RWPE1 (cell line): ENCODE results near the gene KRTAP10-10.
A peak's percentile ranks its signal among the peaks of the same experiment; 100 is the strongest.

Experiments used
- CTCF ChIA-PET: fragments of 350-600 bp; sonication (Branson Sonifier 250); formaldehyde crosslinking; extraction: SDS; loops from one replicate; lab custom pipeline; 2021; lab: Yijun Ruan, JAX
- POLR2A ChIA-PET: fragments of 400-600 bp; formaldehyde crosslinking; extraction: SDS; loops from one replicate; lab custom pipeline; 2020; ENCODE audit warnings: antibody characterized with exemption; ENCODE audit not compliant: low non-redundant PET; lab: Yijun Ruan, JAX
- DNase-seq: peaks from one replicate; pipeline ENCODE4 v3.0.0; 2012; ENCODE audit warnings: low spot score
- H3K27ac ChIP-seq: fragments of 450-650 bp; 2 replicates; pipeline ENCODE4 v1.5.1; 2017
- TF ChIP-seq, protein P1 (sequence below): fragments of 450-650 bp; conservative IDR thresholded peaks from 2 replicates; pipeline ENCODE4 v1.5.1; 2017; ENCODE audit warnings: low read depth, mild to moderate bottlenecking

KRTAP10-10 gene

DNA sequence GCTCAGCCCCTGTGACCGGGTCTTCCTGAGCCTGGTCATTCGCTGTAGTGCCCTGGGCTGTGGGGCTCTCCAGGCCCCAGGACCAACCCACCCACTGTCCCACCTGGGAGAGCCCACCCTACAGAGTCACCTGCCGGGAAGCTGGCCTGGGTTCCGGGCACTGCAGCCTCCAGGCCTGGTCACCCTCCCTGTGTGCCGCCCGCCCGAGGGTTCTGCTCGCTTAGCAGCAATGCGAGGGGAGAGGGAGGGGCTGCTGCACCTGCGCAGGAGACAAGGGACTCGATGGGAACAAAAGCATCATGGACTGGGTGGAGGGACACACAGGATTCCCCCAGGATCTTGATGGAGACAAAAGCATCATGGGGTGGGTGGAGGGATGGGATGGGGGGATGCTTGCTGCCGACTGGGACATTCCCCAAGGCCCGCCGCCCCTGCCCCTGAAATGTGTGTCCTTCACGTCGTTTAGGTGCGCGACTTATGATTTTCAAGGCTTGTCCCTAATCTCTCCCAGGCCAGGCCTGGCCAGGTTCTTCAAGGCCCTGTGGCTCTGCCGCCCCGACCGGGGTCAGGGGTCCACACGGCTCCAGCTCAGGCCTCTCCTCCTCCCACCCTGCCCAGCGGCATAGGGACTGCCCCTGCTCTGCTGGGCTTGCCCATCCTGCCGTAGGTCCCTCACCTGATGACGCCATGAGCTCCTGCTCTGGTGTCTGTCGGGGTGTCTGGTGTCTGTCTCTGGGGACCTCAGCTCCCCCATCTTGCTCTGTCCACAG is 23.6 kb upstream of the KRTAP10-10 start:
- no peak for DNase-seq
- POLR2A ChIA-PET: interaction anchor here (0.5 kb wide), 1 partner anchor 1111 kb away, joined by 3 read pairs; no protein-coding TSS in a partner anchor
- TF ChIP-seq, protein P1, sequence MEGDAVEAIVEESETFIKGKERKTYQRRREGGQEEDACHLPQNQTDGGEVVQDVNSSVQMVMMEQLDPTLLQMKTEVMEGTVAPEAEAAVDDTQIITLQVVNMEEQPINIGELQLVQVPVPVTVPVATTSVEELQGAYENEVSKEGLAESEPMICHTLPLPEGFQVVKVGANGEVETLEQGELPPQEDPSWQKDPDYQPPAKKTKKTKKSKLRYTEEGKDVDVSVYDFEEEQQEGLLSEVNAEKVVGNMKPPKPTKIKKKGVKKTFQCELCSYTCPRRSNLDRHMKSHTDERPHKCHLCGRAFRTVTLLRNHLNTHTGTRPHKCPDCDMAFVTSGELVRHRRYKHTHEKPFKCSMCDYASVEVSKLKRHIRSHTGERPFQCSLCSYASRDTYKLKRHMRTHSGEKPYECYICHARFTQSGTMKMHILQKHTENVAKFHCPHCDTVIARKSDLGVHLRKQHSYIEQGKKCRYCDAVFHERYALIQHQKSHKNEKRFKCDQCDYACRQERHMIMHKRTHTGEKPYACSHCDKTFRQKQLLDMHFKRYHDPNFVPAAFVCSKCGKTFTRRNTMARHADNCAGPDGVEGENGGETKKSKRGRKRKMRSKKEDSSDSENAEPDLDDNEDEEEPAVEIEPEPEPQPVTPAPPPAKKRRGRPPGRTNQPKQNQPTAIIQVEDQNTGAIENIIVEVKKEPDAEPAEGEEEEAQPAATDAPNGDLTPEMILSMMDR: no peak
- no peak overlapping the region for H3K27ac ChIP-seq
- CTCF ChIA-PET: interaction anchor here (0.6 kb wide), 1 partner anchor 185 kb away, joined by 4 read pairs; no protein-coding TSS in a partner anchor

DNA sequence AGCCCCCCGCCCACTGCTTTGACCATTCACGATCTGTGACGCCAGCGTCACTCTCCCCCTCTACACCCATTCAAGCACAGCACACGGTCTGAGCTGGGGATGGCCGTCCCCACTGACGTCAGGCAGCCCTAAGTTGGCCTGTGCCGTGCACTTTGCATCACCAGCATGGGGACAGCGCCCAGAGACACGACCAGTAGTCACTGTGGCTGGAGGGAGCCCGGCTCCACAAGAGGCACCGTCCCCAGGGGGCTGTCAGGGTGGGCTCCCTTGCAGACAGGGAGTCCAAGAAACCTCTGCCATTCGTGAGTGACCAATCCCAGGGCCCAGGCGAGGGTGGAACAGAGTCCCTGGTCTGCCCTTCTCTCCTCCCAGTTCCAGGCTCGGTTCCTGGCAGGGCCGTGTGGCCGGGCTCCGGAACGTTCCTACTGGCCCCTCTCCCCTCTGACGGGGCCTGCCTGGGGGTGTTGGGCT is 23.0 kb upstream of the KRTAP10-10 start:
- no peak for DNase-seq
- TF ChIP-seq, protein P1: no peak
- CTCF ChIA-PET: no interaction called here
- no peak overlapping the region for H3K27ac ChIP-seq
- POLR2A ChIA-PET: interaction anchor here (0.5 kb wide), 1 partner anchor 1110 kb away, joined by 3 read pairs; no protein-coding TSS in a partner anchor

DNA sequence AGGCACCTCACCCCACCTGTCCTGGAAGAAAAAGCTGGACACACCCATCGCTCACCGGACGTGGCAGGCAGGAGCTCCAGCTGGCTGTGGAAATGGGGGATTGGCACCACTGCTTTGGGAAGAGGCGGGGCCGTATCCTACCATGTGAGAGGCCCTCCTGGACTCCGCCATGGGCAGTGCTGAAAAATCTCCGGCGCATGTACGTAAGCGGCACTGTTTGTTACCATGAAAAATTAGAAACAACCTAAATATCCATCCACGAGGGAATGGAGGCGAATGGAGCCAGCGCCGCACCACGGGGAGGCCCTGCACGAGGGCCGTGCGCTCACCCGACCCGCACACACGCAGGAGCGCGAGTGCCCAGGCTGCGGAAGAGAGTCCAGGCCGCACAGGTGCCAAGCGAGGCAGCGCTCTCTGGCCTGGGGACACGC is 22.2 kb upstream of the KRTAP10-10 start:
- CTCF ChIA-PET: no interaction called here
- TF ChIP-seq, protein P1: no peak
- POLR2A ChIA-PET: no interaction called here

DNA sequence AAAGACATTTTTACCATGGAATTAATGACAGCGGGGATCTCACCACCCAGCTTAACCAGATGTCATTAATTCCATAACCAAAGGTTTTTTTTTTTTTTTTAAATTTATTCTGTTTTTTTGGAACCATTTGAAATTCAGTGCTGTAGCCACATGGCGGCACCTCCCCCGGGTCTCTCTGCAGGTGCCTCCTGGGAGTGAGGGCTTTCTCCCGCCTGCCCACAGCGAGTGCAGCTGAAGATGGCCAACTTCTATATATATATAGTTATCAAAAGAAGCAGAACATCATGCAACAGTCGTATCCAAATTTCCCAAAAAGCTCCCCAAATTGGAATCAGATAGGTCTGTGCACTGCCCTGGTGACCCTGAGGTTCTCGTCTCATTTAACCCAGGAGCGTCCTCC is 21.7 kb upstream of the KRTAP10-10 start:
- TF ChIP-seq, protein P1: no peak
- ChIA-PET CTCF (interaction anchor here (0.6 kb wide), 1 partner anchor 32 kb away, joined by 3 read pairs; no protein-coding TSS in a partner anchor), POLR2A (no interaction called here)
- DNase-seq: no peak
- H3K27ac ChIP-seq: no peak overlapping the region

More for the DNA sequence above, 22.2 kb upstream of the KRTAP10-10 start:
- no peak for DNase-seq
- H3K27ac ChIP-seq: no peak overlapping the region

DNA sequence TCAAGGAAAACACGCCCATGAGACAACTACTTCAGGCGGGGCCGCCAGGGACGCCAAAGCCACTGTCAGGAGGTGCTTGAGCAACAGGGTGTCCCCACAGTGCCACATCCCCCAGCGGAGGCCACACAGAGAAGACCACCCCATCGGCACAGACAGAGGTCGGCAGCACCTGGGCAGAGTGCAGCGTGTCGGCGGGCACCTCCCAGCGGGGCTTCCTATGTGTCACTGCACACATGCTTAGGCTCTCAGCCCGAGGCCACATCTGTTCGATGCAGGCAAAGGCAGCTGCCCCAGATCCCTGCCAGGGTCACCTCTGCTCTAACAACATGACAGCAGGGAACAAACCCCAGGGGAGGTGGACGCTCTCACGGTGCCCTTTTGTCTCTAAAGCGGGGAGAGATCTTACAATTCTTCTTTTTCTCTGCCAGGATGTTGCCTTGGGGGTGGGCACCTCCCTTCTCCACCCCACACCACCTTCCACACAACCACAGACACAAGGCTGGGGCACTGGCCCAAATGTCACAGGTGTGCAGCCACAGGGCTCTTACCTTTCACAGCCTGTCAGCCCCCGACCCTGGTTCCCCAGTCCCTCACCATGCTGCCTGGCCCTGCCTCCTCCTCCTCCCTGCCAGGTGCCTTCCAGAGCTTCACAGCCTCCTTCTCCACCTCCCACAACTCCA is 21.1 kb upstream of the KRTAP10-10 start:
- TF ChIP-seq, protein P1: no peak
- DNase-seq: no peak
- POLR2A ChIA-PET: no interaction called here
- CTCF ChIA-PET: interaction anchor here (0.6 kb wide), 1 partner anchor 33 kb away, joined by 3 read pairs; no protein-coding TSS in a partner anchor
- no peak overlapping the region for H3K27ac ChIP-seq

DNA sequence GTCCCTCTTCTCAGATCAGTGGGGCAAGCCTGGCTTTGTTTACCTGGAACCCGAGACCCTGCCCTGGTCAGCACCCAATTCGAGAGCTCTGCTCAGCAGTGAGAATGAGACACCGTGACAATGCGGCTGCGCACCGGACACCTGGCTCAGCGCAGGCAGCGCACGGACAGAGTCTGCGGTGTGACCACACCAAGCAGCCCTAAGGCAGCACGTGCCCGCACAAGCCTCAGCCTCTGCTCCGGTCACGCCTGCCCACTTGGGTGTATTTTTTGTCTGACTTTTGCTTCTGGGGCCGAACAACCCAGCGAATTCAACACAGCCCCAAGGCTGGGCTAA is 20.6 kb upstream of the KRTAP10-10 start:
- TF ChIP-seq, protein P1: no peak
- CTCF ChIA-PET: no interaction called here
- H3K27ac ChIP-seq: no peak overlapping the region
- DNase-seq: peak; percentile 9
- POLR2A ChIA-PET: no interaction called here
